Fibroblast of lung (primary cell): ENCODE data around the gene TNPO3. TPM values are rescaled to one million over a fixed set of nuclear protein-coding genes. Genes with fewer than 3 reads are reported as not detected.

Experiments
- DNase-seq, 2 donors: peaks; one replicate each; pipeline versions ENCODE4 v3.0.0 to v3.0.0-alpha.2; 2010; ENCODE audit warnings: low read depth in 2 of 2
- H2AFZ ChIP-seq: 2 replicates; pipeline ENCODE4 v1.5.1; 2012; ENCODE audit warnings: low read length, control low read depth, inconsistent platforms
- H3K27ac ChIP-seq: 2 replicates; pipeline ENCODE4 v1.5.1; 2011; ENCODE audit warnings: low read length, control low read depth; ENCODE audit not compliant: insufficient read depth
- H3K27me3 ChIP-seq: 2 replicates; pipeline ENCODE4 v1.5.1; 2011; ENCODE audit warnings: mild to moderate bottlenecking, low read length; ENCODE audit not compliant: control insufficient read depth, insufficient read depth
- H3K36me3 ChIP-seq: 2 replicates; pipeline ENCODE4 v1.5.1; 2011; ENCODE audit warnings: low read length; ENCODE audit not compliant: control insufficient read depth, insufficient read depth
- H3K4me1 ChIP-seq: 2 replicates; pipeline ENCODE4 v1.5.1; 2011; ENCODE audit warnings: low read length; ENCODE audit not compliant: control insufficient read depth, insufficient read depth; ENCODE audit errors: extremely low read depth
- H3K4me2 ChIP-seq: 2 replicates; pipeline ENCODE4 v1.5.1; 2011; ENCODE audit warnings: low read length, control low read depth; ENCODE audit not compliant: insufficient read depth; ENCODE audit errors: extremely low read depth
- H3K4me3 ChIP-seq, 4 experiments: fragments of 200-600 bp in 1 of 4; sonication (generic) in 1 of 4; replicated peaks in 1 of 4; 2 replicates each; pipeline ENCODE4 v1.5.1; 2011 to 2016; ENCODE audit warnings: low read length in 4 of 4, low read depth in 3 of 4, mild to moderate bottlenecking in 3 of 4, control low read depth in 2 of 4, inconsistent platforms in 1 of 4, mixed read lengths in 1 of 4; ENCODE audit not compliant: insufficient read depth in 1 of 4; ENCODE audit errors: control extremely low read depth in 1 of 4
- H3K79me2 ChIP-seq: 2 replicates; pipeline ENCODE4 v1.5.1; 2012; ENCODE audit warnings: mild to moderate bottlenecking, low read length, inconsistent platforms; ENCODE audit not compliant: control insufficient read depth, insufficient read depth
- H3K9ac ChIP-seq: 2 replicates; pipeline ENCODE4 v1.5.1; 2011; ENCODE audit warnings: mild to moderate bottlenecking, low read length, control low read depth; ENCODE audit not compliant: insufficient read depth
- H3K9me3 ChIP-seq: 2 replicates; pipeline ENCODE4 v1.5.1; 2012; ENCODE audit warnings: low read depth, low read length; ENCODE audit not compliant: control insufficient read depth, insufficient read depth
- H4K20me1 ChIP-seq: 2 replicates; pipeline ENCODE4 v1.5.1; 2011; ENCODE audit warnings: low read length; ENCODE audit not compliant: control insufficient read depth, insufficient read depth; ENCODE audit errors: extremely low read depth
- CTCF ChIP-seq, 2 donors: IDR thresholded peaks in 1 of 2; conservative IDR thresholded peaks in 1 of 2; 1 replicate in 1 of 2; 2 replicates in 1 of 2; pipeline ENCODE4 v1.5.1; 2011 to 2012; ENCODE audit warnings: low read length in 2 of 2, control low read depth in 1 of 2, inconsistent platforms in 1 of 2, low read depth in 1 of 2, mild to moderate bottlenecking in 1 of 2
- EZH2 ChIP-seq: IDR thresholded peaks from 2 replicates; pipeline ENCODE4 v1.5.1; 2012; ENCODE audit warnings: low read length, control low read depth, mild to moderate bottlenecking; ENCODE audit errors: missing control alignments
- polyA plus RNA-seq, 2 donors: library from polyadenylated mRNA; depleted of rRNA in 1 of 2; stranded (reverse) in 1 of 2; unstranded in 1 of 2; fragments of >200 nt; gene quantifications; 2 replicates each; pipeline ENCODE4 v1.2.1, GENCODE V29; 2011 to 2012; ENCODE audit warnings: missing spikeins in 1 of 2
- total RNA-seq: library from RNA; depleted of rRNA; stranded (reverse); fragments of >200 nt; gene quantifications from 2 replicates; pipeline ENCODE4 v1.2.1, GENCODE V29; 2014

Gene TNPO3
- total and polyA plus RNA-seq, 2 donors (not counting 1 experiment from before 2014, with no cell fraction given): 39.1 to 73.5 TPM

- no peak overlapping the region for H3K4me2 ChIP-seq
- no peaks in the 10 kb centered on the region for H3K4me1 ChIP-seq
- no peak overlapping the region for H3K9ac ChIP-seq
- no peak overlapping the region for H2AFZ ChIP-seq
- DNase-seq: no peak
- no peaks in the 10 kb centered on the region for H4K20me1 ChIP-seq
- H3K27ac ChIP-seq: no peak overlapping the region
- no peak for TF ChIP-seq CTCF (conservative IDR thresholded peaks at IDR 0.05 in 1 of 2, IDR thresholded peaks at IDR 0.05 in 1 of 2; ENCODE audit: low read depth in 1 of 2, low read length in 2 of 2)
- TF ChIP-seq EZH2: no peak
- no peaks in the 10 kb centered on the region for H3K9me3 ChIP-seq
- H3K36me3 ChIP-seq: peaks cover 3% of the 10 kb centered on the region
- no peaks in the 10 kb centered on the region for H3K27me3 ChIP-seq
- H3K79me2 ChIP-seq: no peaks in the 10 kb centered on the region
- H3K4me3 ChIP-seq: no peak overlapping the region
Observed at GRCh38 chr7:129012641-129013040, 42.3 kb downstream of the TNPO3 start.

GRCh38 chr7:129010075-129010474, 44.8 kb downstream of the TNPO3 start:
- TF ChIP-seq CTCF (conservative IDR thresholded peaks at IDR 0.05 in 1 of 2, IDR thresholded peaks at IDR 0.05 in 1 of 2; ENCODE audit: low read depth in 1 of 2, low read length in 2 of 2) (no peak), EZH2 (no peak)
- H3K36me3 ChIP-seq: no peaks in the 10 kb centered on the region
- H3K9me3 ChIP-seq: no peaks in the 10 kb centered on the region
- H3K27ac ChIP-seq: no peak overlapping the region
- H3K4me3 ChIP-seq: no peak overlapping the region
- H2AFZ ChIP-seq: no peak overlapping the region
- no peaks in the 10 kb centered on the region for H4K20me1 ChIP-seq
- no peaks in the 10 kb centered on the region for H3K4me1 ChIP-seq
- H3K27me3 ChIP-seq: no peaks in the 10 kb centered on the region
- no peak overlapping the region for H3K9ac ChIP-seq
- H3K79me2 ChIP-seq: no peaks in the 10 kb centered on the region
- no peak for DNase-seq
- no peak overlapping the region for H3K4me2 ChIP-seq

- H3K27ac ChIP-seq: no peak overlapping the region
- H3K4me2 ChIP-seq: no peak overlapping the region
- no peaks in the 10 kb centered on the region for H3K4me1 ChIP-seq
- no peak overlapping the region for H3K4me3 ChIP-seq
- H2AFZ ChIP-seq: no peak overlapping the region
- no peaks in the 10 kb centered on the region for H4K20me1 ChIP-seq
- no peak overlapping the region for H3K9ac ChIP-seq
- H3K79me2 ChIP-seq: no peaks in the 10 kb centered on the region
- H3K36me3 ChIP-seq: no peaks in the 10 kb centered on the region
- no peaks in the 10 kb centered on the region for H3K27me3 ChIP-seq
- no peaks in the 10 kb centered on the region for H3K9me3 ChIP-seq
- DNase-seq: no peak
- no peak for TF ChIP-seq EZH2
- no peak for TF ChIP-seq CTCF (conservative IDR thresholded peaks at IDR 0.05 in 1 of 2, IDR thresholded peaks at IDR 0.05 in 1 of 2; ENCODE audit: low read depth in 1 of 2, low read length in 2 of 2)
Observed at GRCh38 chr7:129009437-129009836, 45.5 kb downstream of the TNPO3 start.
